Upper lobe of right lung (tissue), 1 donor: ENCODE measurements around the gene TTC1. TPM values are rescaled to one million over a fixed set of nuclear protein-coding genes. Genes with fewer than 3 reads are reported as not detected.

ENCODE experiments used
- ATAC-seq: fragments of 200-7000 bp; cut with Tn5 transposase; one replicate; pipeline ENCODE4 v1.9.1; 2020; ENCODE audit warnings: mild to moderate bottlenecking, moderate library complexity
- DNase-seq: peaks from one replicate; pipeline ENCODE4 v3.0.0-alpha.2; 2020
- H3K27ac ChIP-seq: fragments of 200-600 bp; one replicate; pipeline ENCODE4 v1.8.0; 2022
- H3K27me3 ChIP-seq: fragments of 200-600 bp; one replicate; pipeline ENCODE4 v1.8.0; 2022; ENCODE audit warnings: mild to moderate bottlenecking
- H3K36me3 ChIP-seq: fragments of 200-600 bp; one replicate; pipeline ENCODE4 v1.8.0; 2022
- H3K4me1 ChIP-seq: fragments of 200-600 bp; one replicate; pipeline ENCODE4 v1.8.0; 2022
- H3K4me3 ChIP-seq: fragments of 200-600 bp; one replicate; pipeline ENCODE4 v1.8.0; 2022; ENCODE audit warnings: mild to moderate bottlenecking
- H3K9me3 ChIP-seq: fragments of 200-600 bp; one replicate; pipeline ENCODE4 v1.8.0; 2022
- intact Hi-C: fragments of 100-400 bp; cut with DNase I; formaldehyde crosslinking; loops from one replicate; pipeline ENCODE4 v1.11.0; 2022
- total RNA-seq: library from RNA; stranded (reverse); fragmentation: NEBNext Ultra II Directional; extraction: Animal tissue kit (Norgen Biotek cat#: 25700); gene quantifications from one replicate; pipeline ENCODE4 v1.2.1, GENCODE V29; 2021
- TF ChIP-seq, protein P1 (sequence below): fragments of 200-600 bp; IDR thresholded peaks from one replicate; pipeline ENCODE4 v1.8.0; 2022; ENCODE audit warnings: antibody characterized with exemption
- donor health status: DM: no; HTN: yes; CAD: no; lungs with severe emphysema.

The TTC1 gene
- total RNA-seq, 1 donor from 2014 or later = 39.6 TPM

GRCh38 chr5:160084144-160084543, 75.2 kb downstream of the TTC1 start:
- Histone ChIP-seq H3K36me3 (no peaks in the 10 kb centered on the region), H3K27me3 (no peaks in the 10 kb centered on the region), H3K9me3 (no peaks in the 10 kb centered on the region), H3K4me1 (peaks cover 4% of the 10 kb centered on the region), H3K27ac (no peak overlapping the region), H3K4me3 (no peak overlapping the region)
- TF ChIP-seq, protein P1, sequence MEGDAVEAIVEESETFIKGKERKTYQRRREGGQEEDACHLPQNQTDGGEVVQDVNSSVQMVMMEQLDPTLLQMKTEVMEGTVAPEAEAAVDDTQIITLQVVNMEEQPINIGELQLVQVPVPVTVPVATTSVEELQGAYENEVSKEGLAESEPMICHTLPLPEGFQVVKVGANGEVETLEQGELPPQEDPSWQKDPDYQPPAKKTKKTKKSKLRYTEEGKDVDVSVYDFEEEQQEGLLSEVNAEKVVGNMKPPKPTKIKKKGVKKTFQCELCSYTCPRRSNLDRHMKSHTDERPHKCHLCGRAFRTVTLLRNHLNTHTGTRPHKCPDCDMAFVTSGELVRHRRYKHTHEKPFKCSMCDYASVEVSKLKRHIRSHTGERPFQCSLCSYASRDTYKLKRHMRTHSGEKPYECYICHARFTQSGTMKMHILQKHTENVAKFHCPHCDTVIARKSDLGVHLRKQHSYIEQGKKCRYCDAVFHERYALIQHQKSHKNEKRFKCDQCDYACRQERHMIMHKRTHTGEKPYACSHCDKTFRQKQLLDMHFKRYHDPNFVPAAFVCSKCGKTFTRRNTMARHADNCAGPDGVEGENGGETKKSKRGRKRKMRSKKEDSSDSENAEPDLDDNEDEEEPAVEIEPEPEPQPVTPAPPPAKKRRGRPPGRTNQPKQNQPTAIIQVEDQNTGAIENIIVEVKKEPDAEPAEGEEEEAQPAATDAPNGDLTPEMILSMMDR = no peak
- DNase-seq (no peak), ATAC-seq (no peak)
- intact Hi-C loops = no loop called here

DNA sequence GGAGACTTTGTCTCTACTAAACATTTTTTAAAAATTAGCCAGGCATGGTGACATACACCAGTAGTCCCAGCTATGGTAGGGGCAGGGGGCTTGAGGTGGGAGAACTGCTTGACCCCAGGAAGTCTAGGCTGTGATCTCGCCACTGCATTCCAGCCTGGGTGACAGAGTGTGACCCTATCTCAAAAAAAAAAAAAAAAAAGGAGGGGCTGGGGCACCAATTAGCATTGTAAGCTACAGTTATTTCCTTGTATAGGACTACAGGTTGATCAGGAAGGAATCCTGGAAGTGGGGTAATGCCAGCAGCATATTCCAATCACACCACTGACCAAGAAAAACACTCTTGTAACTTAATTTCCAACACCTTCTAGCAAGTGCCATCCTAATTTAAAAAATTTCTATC, 78.3 kb downstream of the TTC1 start:
- no peak for ATAC-seq
- H3K27me3 ChIP-seq = no peaks in the 10 kb centered on the region
- H3K4me1 ChIP-seq = peaks cover 4% of the 10 kb centered on the region
- no peaks in the 10 kb centered on the region for H3K9me3 ChIP-seq
- no peak overlapping the region for H3K27ac ChIP-seq
- intact Hi-C loops = no loop called here
- no peak for DNase-seq
- H3K4me3 ChIP-seq = no peak overlapping the region
- peaks cover 2% of the 10 kb centered on the region for H3K36me3 ChIP-seq
- TF ChIP-seq, protein P1 = no peak

DNA sequence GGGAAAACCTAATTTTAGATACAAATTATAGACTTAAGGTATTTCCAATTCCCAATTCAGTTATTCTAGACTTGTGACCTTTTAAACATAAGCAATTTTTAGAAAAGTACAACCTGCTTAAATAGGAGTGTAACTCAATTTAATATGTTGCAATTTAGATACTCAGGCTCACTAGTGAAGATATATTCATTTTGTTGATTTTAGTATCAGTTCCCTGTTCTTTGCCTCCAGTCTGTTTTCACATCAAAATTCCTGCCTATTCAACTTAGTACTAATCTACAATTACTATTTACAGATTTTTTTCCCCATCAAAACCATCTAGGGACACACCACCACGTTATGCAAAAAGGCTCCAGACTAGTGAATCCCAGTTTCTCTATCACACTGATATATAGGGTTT, 79.9 kb downstream of the TTC1 start:
- H3K9me3 ChIP-seq = no peaks in the 10 kb centered on the region
- no peak overlapping the region for H3K27ac ChIP-seq
- intact Hi-C loops = no loop called here
- ATAC-seq (no peak), DNase-seq (no peak)
- TF ChIP-seq, protein P1 = no peak
- no peak overlapping the region for H3K4me3 ChIP-seq
- H3K27me3 ChIP-seq = no peaks in the 10 kb centered on the region
- H3K4me1 ChIP-seq = no peaks in the 10 kb centered on the region
- peaks cover 18% of the 10 kb centered on the region for H3K36me3 ChIP-seq

GRCh38 chr5:160089531-160089930, 80.6 kb downstream of the TTC1 start:
- Histone ChIP-seq H3K4me3 (no peak overlapping the region), H3K9me3 (no peaks in the 10 kb centered on the region), H3K36me3 (peaks cover 18% of the 10 kb centered on the region), H3K27ac (no peak overlapping the region), H3K27me3 (no peaks in the 10 kb centered on the region), H3K4me1 (no peaks in the 10 kb centered on the region)
- peak; percentile 56 for ATAC-seq
- TF ChIP-seq, protein P1 = no peak
- no peak for DNase-seq
- intact Hi-C loops = no loop called here

DNA sequence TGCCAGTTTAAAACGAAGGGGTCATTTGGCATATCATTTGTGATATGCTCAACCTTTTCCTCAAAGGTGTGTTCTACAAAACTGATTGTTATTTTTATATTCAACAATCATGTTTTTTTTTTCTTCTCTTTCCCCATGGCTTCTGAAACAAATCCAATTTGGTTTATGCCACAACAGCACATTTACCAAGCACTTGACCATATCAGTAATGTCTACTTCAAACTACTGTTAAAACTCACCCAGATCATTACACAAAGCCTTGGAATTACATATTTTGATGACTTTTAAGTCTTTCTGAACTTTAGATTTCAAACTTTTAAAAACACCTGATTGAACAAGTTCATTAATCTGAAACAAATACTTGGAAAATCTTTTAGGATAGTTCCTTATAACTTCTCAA, 81.1 kb downstream of the TTC1 start:
- DNase-seq (no peak), ATAC-seq (no peak)
- Histone ChIP-seq H3K9me3 (no peaks in the 10 kb centered on the region), H3K27ac (no peak overlapping the region), H3K4me1 (no peaks in the 10 kb centered on the region), H3K36me3 (peaks cover 18% of the 10 kb centered on the region), H3K27me3 (no peaks in the 10 kb centered on the region), H3K4me3 (no peak overlapping the region)
- intact Hi-C loops = no loop called here
- TF ChIP-seq, protein P1 = no peak

DNA sequence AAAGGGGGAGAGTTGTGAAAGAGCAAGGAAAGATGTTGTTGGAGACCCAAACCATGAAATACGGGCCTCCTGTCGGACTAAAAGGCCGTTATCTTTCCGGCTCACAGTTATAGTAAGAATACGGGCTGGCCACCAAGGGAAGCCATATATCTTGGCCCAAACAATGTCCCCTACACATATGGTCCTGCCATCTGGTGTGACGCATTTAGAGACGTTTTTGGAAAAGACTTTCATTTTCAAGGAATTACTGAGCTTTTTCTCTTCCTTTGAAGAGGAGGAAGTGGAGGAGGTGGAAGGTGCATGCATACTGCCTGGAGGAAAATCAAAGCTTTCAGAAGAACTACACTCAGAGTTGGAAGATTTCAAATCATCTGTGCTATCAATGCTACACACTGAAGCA, 83.6 kb downstream of the TTC1 start:
- ATAC-seq (no peak), DNase-seq (no peak)
- intact Hi-C loops = no loop called here
- no peak overlapping the region for H3K4me3 ChIP-seq
- H3K27me3 ChIP-seq = no peaks in the 10 kb centered on the region
- H3K4me1 ChIP-seq = no peaks in the 10 kb centered on the region
- H3K27ac ChIP-seq = no peak overlapping the region
- no peaks in the 10 kb centered on the region for H3K9me3 ChIP-seq
- TF ChIP-seq, protein P1 = no peak
- peaks cover 18% of the 10 kb centered on the region for H3K36me3 ChIP-seq
